Stimulated activated CD4-positive, alpha-beta T cell treated with anti-CD3 and anti-CD28 coated beads, TNF-alpha, amount 100 ng/mL, for 1 hour (primary cell): ENCODE results near the gene UBR7.
"Not testable (repeated sequence)": the region's sequence is repeated elsewhere in the genome, so short reads cannot be mapped to it uniquely, and the experiment has no call there.

Source experiments
- DNase-seq, 3 donors: peaks; one replicate each; pipeline ENCODE4 v3.0.0-alpha.2; 2020; ENCODE audit warnings: low read depth in 3 of 3, low spot score in 1 of 3

UBR7 gene, protein sequence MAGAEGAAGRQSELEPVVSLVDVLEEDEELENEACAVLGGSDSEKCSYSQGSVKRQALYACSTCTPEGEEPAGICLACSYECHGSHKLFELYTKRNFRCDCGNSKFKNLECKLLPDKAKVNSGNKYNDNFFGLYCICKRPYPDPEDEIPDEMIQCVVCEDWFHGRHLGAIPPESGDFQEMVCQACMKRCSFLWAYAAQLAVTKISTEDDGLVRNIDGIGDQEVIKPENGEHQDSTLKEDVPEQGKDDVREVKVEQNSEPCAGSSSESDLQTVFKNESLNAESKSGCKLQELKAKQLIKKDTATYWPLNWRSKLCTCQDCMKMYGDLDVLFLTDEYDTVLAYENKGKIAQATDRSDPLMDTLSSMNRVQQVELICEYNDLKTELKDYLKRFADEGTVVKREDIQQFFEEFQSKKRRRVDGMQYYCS

DNA sequence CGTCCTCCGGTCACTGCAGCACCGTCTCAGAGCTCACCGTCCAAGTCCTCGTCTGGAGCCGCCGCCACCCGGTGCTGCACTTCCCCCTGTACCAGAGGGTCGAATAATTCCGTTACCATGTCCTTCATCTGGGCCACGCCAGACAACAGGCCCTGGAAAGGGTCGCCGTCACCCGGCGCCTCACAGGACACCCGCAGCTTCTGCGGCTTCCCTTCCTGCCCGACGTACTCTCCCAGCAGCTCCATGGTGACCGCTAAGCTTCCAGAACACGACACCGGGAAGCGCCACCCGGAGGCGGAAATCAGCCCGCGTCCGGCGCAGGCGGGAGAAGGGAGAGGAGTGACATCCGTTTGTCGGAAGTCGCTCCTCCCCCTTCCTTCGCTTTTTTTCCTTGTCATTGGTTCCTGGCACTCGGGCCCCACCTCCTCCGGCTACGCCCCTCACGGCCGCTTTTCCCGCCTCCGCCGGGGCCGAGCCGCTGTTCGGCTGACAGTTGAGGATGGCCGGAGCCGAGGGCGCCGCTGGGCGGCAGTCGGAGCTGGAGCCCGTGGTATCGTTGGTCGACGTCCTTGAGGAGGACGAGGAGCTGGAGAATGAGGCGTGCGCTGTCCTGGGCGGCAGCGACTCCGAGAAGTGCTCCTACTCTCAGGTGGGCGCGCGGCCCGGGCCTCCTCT is at the start of gene UBR7, which contains the start of gene GON7:
Gene UBR7 (plus strand): TSS at position 464 of the 675 bp plus-strand sequence. CDS start 36 bp downstream, at position 500.
Gene GON7 (minus strand): TSS at position 273 of the 675 bp plus-strand sequence. CDS start 28 bp downstream, at position 245.
- DNase-seq, result peak; percentile 57 to 76 (median 67)

DNA sequence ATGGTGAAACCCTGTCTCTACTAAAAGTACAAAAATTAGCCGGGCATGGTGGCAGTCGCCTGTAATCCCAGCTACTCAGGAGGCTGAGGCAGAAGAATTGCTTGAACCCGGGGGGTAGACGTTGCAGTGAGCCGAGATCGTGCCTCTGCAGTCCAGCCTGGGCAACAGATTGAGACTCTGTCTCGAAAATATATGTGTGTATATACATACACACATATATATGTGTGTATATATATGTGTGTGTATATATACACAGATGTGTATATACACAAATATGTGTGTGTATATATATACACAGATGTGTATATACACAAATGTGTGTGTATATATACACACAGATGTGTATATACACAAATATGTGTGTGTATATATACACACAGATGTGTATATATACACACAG is 48.7 kb upstream of the UBR7 start:
- not testable (repeated sequence) for DNase-seq

DNA sequence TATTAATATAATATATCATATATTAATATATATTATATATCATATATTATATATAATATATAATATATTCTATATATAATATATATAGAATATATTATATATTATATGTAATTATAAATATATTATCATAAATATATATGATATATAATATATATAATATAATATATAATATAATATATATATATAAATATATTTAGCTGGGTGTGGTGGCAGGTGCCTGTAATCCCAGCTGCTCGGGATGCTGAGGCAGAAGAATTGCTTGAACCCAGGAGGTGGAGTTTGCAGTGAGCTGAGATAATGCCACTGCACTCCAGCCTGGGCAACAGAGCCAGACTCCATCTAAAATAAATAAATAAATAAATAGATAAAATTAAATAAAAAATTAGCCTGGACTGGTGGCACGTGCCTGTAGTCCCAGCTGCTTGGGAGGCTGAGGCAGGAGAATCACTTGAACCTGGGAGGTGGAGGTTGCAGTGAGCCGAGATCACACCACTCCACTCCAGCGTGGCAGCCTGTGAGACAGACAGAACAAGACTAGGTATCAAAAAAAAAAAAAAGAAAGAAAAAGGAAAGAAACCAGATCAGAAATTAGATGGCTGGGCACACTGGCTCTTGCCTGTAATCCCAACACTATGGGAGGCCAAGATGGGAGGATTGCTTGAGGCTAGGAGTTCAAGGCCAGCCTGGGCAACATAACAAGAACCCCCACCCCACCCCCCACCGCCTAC is 47.3 kb upstream of the UBR7 start:
- DNase-seq, result not testable (repeated sequence)

DNA sequence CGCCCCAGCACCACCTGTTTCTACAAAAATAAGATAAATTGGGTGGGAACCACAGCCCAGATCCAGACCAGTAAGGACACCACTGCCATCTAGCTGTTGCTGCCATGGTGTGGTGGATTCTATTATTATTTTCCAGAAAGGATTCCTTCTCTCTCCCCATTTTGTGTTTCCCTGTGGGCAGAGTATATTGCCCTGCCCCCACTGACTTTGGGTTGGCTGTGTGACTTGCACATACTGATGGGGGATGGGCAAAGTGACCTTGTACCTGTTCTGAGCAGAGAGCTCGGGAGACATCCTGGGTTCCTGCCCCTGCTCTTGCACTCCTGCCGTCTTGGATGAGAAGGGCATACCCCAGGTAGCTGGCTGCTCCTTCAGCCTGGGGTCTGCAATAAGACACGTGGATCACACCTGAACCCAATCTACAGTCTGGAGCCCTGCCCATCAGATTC is 46.7 kb upstream of the UBR7 start:
- no peak for DNase-seq

DNA sequence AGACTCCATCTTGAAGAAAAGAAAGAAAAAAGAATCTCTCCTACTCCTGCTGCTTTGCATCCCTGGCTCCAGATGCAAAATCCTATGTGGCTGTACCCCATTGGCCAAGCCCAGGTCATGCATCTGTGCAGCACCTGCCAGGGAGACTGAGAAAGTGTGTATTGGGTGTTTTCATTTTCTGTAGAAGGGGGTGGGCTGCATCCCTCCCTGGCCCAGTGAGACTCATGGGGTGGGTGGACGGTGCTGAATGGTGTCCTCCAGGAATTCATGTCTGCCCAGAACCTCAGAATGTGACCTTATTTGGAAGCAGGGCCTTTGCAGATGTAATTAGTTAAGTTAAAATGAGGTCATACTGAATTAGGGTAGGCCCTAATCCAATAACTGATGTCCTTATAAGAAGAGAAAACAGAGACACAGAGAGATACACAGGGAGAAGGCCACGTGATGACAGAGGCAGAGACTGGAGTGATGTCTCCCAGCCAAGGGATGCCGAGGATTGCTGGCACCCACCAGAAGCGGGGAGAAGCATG is 45.6 kb upstream of the UBR7 start:
- no peak for DNase-seq

DNA sequence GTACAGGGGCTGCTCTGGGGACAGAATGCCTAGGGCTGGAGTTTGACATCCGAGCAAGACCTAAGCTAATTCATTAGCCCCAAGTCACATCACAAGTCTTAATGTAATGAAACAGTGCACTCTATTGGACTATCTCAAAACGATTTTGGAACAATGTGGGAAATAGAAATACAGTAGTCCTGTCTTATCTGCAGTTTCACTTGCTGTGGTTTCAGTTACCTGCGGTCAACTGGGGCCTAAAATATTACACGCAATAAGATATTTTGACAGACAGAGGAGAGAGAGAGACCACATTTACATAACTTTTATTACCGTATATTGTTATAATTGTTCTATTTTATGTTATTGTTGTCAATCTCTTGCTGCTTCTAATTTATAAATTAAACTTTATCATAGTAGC is 43.5 kb upstream of the UBR7 start:
- no peak for DNase-seq

DNA sequence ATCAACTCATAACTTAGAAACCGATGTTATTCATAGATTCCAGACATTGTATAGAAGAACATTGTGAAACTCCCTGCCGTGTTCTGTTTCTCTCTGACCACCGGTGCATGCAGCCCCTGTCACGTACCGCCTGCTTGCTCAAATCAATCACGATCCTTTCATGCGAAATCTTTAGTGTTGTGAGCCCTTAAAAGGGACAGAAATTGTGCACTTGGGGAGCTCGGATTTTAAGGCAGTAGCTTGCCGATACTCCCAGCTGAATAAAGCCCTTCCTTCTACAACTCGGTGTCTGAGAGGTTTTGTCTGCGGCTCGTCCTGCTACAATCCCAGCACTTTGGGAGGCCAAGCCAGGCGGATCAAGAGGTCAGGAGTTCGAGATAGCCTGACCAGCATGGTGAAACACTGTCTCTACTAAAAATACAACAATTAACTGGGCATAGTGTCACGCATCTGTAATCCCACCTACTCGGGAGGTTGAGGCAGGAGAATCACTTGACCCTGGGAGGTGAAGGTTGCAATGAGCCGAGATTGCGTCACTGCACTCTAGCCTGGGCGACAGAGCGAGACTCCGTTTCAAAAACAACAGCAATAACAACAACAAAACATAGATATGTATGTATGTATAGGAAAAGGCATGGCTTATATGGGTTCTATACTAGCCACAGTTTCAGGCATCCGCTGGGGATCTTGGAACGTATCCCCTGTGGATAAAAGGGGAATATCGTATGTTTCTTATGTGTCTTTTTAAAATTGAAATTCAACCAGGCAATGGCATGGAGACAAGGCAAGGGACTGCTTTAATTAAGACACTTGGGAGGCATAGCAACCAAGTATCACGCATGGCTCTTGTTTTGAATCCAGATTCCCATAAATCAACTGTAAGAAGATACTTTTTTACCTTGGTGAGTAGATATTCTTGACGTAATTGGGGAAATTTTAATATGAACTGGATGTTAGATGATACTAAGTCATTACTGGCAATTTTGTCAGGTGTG is 41.5 kb upstream of the UBR7 start:
- not testable (repeated sequence) for DNase-seq

DNA sequence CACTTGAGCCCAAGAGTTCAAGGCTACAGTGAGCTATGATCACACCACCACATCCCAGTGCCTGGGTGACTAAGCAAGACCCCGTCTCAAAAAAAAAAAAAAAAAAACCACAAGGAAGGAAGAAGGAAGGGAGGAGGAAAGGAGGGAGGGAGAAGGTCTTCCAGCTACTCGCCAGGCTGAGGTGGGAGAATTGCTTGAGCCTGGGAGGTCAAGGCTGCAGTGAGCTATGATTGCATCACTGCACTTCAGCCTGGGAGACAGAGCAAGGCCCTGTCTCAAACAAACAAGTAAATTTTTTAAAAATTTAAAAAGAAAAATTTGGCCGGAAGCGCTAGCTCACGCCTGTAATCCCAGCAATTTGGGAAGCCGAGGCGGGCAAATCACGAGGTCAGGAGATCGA is 38.4 kb upstream of the UBR7 start:
- DNase-seq, result not testable (repeated sequence)

DNA sequence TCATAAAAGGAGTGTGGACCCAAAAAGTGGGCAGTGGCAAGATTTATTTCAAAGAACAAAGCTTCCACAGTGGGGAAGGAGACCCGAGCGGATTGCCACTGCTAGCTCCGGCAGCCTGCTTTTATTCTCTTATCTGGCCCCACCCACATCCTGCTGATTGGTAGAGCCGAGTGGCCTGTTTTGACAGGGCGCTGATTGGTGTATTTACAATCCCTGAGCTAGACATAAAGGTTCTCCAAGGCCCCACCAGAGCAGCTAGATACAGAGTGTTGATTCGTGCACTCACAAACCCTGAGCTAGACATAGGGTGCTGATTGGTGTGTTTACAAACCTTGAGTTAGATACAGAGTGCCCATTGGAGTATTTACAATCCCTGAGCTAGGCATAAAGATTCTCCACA is 37.4 kb upstream of the UBR7 start:
- not testable (repeated sequence) for DNase-seq

DNA sequence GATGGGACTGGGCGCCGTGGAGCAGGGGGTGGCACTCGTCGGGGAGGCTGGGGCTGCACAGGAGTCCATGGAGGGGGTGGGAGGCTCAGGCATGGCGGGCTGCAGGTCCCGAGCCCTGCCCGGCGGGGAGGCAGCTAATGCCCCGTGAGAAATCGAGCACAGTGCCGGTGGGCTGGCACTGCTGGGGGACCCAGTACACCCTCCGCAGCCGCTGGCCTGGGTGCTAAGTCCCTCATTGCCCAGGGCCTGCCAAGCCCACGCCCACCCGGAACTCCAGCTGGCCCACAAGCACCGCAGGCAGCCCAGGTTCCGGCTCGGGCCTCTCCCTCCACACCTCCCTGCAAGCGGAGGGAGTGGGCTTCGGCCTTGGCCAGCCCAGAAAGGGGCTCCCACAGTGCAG is 36.9 kb upstream of the UBR7 start:
- DNase-seq, result not testable (repeated sequence)

DNA sequence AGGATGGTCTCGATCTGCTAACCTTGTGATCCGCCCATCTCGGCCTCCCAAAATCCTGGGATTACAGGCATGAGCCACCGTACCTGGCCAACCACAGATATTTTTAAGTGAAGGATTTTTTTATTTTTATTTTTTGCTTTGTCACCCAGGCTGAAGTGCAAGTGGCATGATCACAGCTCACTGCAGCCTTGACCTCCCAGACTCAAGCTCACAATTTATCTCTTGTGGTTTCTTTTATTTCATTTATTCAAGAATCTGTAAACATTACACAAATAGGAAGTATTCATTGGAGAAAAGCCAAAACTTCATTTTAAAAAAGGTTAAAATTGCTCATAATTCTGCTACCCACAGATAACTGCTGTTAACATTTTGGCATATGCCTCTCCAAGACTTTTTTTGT is 35.7 kb upstream of the UBR7 start:
- no peak for DNase-seq

DNA sequence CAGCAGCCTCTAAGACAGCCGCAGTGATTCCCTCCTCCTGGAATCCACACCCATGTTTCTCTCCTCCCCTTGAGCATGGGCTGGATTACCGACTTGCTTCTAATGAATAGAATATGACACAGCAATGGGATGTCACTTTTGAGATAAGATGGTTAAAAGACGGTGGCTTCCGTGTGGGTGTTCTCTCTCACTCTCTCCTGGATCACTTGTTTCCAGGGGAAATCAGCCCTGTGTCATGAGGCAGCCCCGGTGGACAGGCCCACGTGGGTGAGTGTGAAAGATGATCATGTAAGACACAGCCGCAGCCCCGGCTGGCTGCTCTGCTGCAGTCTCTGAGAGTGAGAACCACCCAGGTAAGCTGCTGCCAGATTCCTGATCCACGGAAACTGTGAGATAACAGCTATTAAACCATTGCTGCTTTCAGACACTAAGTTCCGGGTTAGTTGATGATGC is 33.1 kb upstream of the UBR7 start:
- no peak for DNase-seq

DNA sequence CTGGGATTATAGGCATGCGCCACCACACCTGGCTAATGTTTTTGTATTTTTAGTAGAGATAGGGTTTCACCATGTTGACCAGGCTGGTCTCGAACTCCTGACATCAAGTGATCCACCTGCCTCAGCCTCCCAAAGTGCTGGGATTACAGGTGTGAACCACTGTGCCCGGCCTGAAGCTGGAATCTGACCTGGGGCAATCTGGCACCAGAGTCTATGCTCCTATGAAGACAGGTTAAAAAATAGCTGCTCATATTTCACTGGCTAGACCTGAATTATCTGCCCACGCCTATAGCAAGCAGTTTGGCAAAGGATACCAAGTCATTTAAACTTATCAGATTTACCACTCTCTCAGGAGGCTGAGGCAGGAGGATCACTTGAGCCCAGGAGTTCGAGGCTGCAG is 32.3 kb upstream of the UBR7 start:
- DNase-seq, result not testable (repeated sequence)

DNA sequence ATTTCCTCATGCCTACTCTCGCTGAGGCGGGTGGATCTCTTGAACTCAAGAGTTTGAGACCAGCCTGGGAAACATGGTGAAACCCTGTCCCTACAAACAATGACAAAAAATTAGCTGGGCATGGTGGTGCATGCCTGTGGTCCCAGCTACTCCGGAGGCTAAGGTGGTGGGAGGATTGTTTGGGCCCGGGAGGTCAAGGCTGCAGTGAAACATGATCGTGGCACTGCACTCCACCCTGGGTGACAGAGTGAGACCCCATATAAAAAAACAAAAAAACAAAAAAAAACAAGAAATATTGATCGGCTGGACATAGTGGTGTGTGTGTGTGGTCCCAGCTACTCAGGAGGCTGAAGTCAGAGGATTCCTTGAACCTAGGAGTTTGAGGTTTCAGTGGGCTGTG is 31.6 kb upstream of the UBR7 start:
- DNase-seq, result no peak

DNA sequence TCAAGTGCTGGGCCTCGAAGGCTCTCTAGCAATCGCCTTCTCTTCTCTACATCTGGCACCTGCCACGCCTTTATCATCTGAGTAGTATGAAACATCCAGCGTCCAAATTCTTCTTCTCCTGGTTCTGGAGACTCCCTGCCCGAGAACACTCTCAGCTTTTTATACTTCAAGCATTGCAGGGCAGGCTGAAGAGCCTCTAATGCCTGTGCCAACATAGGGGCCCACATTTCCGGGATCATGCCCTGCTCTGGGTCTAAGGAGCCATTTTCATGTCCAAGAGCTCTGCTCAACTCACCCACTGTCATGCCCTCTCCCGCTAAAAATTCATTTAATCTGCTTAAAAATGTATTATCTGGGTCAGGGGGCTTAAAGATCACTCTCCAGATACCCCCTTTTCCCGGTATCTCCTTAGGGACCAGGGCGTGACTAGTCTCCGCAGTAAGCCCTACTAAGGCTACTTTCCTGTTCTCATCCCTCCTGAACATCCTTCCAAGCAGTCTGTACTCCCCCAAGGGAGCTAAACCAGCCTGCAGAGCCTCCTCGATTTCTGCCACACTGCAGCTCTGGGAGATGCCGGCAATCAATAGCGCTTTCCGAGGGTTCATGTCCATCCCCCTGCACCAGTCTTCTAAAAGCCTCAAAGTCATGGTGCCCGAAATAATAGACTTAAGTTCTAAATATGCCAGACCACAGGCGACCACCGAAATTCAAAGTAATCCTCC is 23.3 kb upstream of the UBR7 start:
- no peak for DNase-seq

DNA sequence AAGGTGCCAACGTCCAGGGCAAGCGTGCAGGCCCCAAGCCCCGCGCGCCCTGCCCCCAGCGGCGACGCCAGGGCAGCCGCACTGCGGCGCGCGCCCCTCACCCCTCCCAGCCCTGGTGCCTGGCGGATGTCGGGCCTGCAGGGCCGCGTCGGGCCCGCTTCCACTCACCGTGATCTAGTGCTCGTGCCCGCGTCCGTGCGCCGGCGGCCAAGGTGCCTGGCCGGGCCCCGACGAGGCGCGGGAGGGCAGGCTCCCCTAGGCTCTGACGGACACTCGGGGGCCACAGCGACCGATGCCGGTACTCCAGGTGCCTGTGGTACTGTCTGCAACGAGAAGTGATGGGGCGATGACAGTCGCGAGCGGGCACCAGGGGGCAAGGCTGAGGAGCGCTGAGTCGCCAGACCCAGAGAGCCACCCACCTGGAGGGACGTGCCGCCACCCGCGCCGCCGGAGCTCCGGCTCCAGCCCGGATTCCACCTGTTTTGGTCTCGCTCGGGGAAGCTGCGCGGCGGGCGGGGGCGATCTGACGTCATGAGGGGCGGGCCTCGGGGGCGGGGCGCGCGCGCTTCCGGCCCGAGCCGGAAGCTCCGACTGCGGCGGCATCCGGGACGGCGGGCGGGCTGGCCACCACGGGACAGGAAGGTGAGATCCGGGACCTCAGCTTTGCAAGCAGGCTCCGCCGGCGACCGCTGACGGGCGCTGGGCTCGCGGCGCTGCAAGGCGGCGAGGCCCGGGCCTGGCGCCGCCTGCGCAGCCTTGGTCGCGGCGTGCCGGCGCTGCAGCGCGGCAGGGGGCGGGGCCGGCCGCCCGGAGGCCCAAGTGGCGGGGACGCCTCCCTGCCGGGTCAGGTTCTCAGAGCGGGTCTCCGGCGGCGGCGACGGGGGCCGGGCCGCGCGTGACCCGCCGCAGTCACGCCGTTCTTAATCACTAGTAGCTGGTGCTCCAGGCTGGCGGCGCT is 22.4 kb upstream of the UBR7 start, which contains the start of the genes LYSET and MOAP1:
Gene LYSET (plus strand): TSS at position 927 of the 958 bp plus-strand sequence. CDS start 89 bp downstream, outside the sequence.
Gene MOAP1 (minus strand): TSS at position 507 of the 958 bp plus-strand sequence. CDS start 655 bp downstream, outside the sequence.
- peak; percentile 77 to 86 (median 81) for DNase-seq

DNA sequence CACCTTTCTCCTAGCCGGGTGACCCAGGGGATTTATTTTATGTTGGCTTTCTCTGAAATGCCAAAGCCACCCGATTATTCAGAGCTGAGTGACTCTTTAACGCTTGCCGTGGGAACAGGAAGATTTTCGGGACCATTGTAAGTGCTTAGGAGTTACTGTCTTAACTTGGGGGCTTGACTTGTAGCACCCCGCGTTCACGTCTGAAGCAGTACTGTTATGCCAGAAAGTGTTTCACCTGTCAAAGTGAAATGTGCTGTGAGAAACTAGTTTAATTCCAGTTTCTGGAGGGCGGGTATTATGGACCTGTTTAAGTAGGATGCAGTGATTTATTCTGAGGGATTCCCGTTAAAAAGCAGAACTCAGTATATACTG is 21.7 kb upstream of the UBR7 start:
- no peak for DNase-seq

DNA sequence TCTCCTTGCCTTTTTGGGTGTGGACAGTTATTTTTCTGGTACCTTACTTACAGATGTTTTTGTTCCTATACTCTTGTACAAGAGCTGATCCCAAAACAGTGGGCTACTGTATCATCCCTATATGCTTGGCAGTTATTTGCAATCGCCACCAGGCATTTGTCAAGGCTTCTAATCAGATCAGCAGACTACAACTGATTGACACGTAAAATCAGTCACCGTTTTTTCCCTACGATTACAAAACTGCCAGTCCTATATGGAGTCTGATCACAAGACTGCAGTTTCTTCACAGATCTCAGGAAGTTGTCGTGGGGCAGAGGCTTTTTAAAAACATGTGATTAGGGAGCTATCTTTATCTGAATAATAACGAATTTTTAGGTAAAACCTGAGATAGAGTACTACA is 20.6 kb upstream of the UBR7 start:
- DNase-seq, result no peak
